Activated T-cell treated with anti-CD3 and anti-CD28 coated beads for 4 hours (primary cell): ENCODE data around the gene PLXNA3.

Source experiments
- DNase-seq: peaks from one replicate; pipeline ENCODE4 v3.0.0-alpha.2; 2020

The PLXNA3 gene

GRCh38 chrX:154458116-154458953 lies at the start of gene PLXNA3:
Gene PLXNA3 (plus strand): TSS chrX:154458281. CDS start chrX:154460184, 1,903 bp downstream.
- DNase-seq = peak; percentile 49

DNA sequence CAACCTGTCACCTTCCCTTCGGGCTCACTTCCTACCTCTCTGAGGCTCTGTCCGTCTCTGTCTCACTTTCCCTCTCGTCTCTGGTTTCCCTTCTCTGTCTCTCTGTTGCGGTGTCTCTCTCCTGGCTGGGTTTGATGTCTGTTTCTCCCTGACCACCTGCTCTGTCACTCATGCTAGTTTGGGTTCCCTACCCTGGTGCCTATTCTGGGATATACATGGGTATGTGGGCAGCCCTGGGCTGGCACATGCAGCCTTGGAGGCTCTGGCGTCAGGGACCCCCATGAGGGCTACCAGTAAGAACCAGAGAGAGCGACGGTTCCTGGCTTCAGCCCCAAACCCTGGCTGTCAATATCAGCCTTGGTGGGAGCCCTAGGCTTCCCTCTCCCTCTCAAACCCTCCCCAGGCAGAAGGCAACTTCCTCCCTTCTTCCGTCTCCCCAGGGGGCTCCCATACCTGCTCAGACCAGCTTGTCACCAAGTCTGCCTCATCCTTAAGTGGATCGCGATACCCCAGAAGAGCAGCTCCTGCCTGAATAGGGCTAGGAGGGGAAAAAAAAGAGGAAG lies 49.3 kb upstream of the PLXNA3 start:
- DNase-seq = no peak

GRCh38 chrX:154409222-154409871 lies 48.7 kb upstream of the PLXNA3 start, which contains the start of gene DNASE1L1:
Gene DNASE1L1 (minus strand): TSS chrX:154409254. CDS start chrX:154405568, 3,686 bp downstream.
- no peak for DNase-seq

- DNase-seq = peak; percentile 42
Observed at GRCh38 chrX:154411981-154412340, 46.1 kb upstream of the PLXNA3 start.

GRCh38 chrX:154412468-154412867 lies 45.6 kb upstream of the PLXNA3 start:
- no peak for DNase-seq

DNA sequence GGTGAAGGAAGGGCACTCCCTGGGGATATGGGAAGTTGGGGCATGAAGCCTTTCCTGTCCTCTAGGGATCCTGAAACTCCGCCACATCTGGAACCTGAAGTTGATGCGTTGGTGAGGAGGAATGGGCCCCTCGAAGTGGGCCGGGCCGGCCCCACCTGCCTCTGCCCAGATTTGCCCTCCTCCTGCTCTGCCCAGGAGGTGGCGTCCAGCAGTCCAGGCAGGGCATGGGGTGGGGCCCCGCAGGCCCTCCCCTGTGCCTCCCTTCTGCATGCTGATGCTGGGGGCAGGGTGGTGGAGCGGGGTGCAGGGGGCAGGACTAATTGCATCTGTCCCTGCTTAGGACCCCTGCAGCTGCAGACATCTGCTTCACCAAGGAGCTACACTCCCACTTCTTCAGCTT lies 44.9 kb upstream of the PLXNA3 start:
- no peak for DNase-seq

- no peak for DNase-seq
Observed at GRCh38 chrX:154417157-154417556, 40.9 kb upstream of the PLXNA3 start.

GRCh38 chrX:154419189-154419588 lies 38.9 kb upstream of the PLXNA3 start:
- DNase-seq = no peak

DNA sequence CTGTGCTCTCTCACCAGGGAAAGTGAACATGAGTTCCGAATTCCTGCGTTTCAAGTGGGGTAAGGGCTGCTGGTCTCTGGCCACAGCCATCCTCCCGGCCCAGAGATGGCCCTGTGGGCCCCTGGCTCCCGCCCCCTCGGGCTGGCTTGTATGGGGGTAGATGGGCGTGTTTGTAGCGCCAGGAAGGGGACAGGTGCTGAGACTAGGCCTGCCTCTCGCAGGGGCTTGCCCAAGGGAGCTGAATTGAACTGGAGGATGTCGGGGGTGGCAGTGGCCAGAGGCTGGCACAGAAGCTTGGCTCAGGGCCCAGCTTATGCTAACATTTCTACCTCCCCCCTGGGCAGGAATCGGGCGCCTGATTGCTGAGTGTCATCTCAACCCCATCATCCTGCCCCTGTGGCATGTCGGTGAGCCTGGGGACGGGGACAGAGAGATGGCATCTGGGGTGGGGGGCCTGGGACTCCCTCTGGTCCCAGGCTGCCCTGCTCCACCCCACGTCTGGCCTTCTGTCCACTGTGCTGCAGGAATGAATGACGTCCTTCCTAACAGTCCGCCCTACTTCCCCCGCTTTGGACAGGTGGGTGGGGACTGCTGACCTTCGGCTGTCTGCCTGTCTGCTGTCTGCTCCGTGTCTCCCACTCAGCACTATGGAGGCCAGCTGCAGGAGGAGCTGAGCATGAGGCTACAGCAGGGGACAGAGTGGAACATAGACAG lies 38.2 kb upstream of the PLXNA3 start:
- DNase-seq = no peak

DNA sequence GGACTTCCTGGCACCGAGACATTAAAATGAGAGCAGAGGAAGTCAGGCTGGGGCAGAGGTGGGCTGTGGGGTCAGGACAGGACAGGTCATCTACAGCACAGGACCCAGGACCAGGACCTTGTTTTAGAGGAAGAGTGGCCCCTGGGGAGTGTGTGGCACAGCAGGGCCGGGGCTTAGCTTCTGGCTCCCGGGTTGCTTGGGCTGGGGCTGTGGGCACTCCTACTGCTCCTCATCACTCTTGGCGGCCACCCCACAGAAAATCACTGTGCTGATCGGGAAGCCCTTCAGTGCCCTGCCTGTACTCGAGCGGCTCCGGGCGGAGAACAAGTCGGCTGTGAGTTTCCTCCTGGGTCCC lies 37.7 kb upstream of the PLXNA3 start:
- DNase-seq = no peak

DNA sequence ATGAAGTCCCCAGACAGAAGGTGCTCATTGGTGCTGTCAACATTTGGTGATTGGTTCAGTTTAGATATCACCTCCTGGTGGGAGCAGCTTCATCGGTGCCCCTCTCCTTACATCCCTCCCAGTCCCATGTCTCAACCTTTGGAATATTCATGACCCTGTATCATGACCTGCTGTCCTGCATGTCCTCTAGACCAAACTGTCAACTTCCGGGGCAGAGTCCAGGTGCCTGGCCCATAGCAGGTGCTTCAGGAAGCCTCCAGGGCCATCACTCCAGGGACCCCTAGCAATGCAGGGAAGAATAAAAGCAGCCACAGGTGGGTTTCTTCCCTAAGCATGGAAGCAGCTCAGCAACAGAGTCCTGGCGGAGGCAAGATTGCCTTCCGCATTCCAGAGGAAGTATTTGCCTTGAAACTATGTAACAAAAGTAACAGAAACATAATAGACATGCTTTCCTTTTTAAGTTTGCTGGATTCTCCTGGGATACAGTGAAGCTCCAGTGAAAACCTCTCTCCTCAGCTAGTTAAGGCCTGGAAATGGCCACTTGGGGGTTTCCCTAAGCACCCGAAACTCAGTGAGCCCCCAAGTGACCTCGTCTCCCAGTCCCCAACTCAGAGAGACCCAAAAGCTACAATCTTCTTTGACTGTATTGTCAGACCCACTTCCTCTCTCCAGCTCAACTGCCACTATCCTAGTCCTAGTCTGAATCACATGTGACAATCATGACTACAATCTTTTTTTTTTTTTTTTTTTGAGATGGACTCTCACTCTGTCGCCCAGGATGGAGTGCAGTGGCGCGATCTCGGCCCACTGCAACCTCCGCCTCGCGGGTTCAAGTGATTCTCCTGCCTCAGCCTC lies 30.9 kb upstream of the PLXNA3 start:
- DNase-seq = no peak

GRCh38 chrX:154428176-154429171 lies 29.6 kb upstream of the PLXNA3 start, which contains the start of gene ATP6AP1:
Gene ATP6AP1 (plus strand): TSS chrX:154428677. CDS start chrX:154428693, 16 bp downstream.
- DNase-seq = peak; percentile 69

DNA sequence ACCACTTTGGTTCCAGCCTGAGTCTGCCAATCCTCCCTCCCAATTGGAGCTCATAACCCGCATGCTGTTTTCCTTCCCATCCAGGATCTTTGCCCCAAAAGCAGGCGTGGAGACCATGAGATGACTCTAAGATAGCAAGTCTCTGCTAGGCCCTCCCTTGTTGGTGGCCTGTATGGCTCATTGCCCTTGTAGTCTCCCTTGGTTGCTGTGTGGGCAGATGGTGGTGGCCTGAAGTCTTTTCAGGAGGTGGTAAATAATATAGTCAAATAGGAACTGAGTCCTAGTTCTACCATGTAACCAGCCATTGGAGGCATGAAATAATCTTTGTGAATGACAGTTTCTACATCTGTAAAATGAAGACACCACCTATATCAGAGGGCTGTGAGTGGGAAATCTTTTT lies 28.4 kb upstream of the PLXNA3 start:
- no peak for DNase-seq

GRCh38 chrX:154430479-154430878 lies 27.6 kb upstream of the PLXNA3 start:
- DNase-seq = no peak

DNA sequence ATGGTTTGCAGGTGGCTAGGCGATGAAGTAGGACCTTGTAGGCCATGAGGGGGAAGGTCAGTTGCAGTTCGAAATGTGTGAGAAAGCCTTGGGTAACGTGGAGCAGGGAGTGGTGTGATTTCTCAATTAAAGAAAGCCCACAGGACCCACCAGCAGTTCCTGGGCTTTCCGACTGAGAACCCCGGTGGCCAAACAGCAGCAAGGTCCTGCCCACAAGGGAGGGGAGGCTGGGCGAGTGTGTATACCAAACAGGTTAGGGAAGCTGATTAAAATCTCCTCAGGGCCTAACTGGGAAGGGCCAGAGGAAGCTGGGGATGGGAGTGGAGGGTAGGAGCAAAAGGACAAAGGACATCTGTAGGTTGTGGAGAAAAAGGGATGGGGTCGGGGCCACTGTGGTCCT lies 27.2 kb upstream of the PLXNA3 start:
- no peak for DNase-seq

- no peak for DNase-seq
Observed at GRCh38 chrX:154431341-154431740, 26.7 kb upstream of the PLXNA3 start.

DNA sequence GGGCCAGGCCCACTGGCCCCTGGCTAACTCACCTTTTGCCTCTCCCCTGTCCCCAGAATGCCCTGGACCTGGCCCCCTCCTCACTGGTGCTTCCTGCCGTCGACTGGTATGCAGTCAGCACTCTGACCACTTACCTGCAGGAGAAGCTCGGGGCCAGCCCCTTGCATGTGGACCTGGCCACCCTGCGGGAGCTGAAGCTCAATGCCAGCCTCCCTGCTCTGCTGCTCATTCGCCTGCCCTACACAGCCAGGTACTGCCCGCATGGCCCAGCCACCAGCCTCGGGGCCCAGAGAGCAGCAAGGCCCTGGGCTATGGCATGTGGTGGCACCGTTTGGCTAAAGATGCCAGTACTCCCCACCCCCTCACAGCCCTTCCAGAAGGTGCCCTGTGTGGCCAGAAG lies 25.9 kb upstream of the PLXNA3 start:
- no peak for DNase-seq

- no peak for DNase-seq
Observed at GRCh38 chrX:154433605-154434004, 24.5 kb upstream of the PLXNA3 start.

- no peak for DNase-seq
Observed at GRCh38 chrX:154434394-154435168, 23.5 kb upstream of the PLXNA3 start.

DNA sequence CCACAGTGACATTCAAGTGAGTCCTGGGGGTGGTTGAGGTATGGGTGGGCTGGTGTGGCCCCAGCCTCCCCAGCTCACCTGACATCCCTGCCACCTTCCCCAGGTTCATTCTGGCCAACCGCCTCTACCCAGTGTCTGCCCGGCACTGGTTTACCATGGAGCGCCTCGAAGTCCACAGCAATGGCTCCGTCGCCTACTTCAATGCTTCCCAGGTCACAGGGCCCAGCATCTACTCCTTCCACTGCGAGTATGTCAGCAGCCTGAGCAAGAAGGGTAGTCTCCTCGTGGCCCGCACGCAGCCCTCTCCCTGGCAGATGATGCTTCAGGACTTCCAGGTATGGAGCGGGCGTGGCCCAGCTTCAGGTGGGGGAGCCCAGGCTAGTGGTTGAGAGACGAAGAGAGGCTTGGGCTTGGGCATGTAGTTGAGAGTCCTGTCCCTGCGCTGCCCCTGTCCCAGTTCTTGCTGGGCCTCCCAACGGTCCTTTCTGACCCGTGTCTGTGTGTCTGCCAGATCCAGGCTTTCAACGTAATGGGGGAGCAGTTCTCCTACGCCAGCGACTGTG lies 22.8 kb upstream of the PLXNA3 start:
- no peak for DNase-seq
